ENCODE data around the gene BTBD16.

DNA sequence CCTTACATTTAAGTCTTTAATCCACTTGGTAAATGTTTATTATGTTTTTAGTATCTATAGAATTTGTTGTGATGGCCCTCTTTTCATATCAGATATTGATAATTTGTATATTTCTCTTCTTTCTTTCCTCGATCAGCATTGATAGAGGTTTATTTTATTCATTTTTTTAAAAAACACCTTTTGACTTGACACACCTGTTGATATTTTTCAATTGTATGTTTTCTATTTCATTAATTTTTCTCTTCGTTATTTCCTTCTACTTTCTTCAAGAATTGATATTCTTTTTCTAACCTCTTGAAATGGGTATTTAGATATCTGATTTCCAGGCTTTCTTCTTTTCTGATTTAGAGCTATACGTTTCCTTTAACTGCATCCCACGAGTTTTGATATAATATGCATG lies 50.9 kb downstream of the BTBD16 start:
- TF ChIP-seq POLR2AphosphoS5 (IDR thresholded peaks at IDR 0.05) = no peak
- TF ChIP-seq EP300 (IDR thresholded peaks at IDR 0.05) = no peak
